Omental fat pad (tissue), 4 donors: ENCODE results near the gene SCNN1B. TPM values are rescaled to one million over a fixed set of nuclear protein-coding genes. Genes with fewer than 3 reads are reported as not detected.
"Not testable (repeated sequence)": the region's sequence is repeated elsewhere in the genome, so short reads cannot be mapped to it uniquely, and the experiment has no call there.

ENCODE experiments used
- ATAC-seq: fragments of 150-250 bp; one replicate; pipeline ENCODE4 v1.9.1; 2016; ENCODE audit warnings: mild to moderate bottlenecking, moderate library complexity; ENCODE audit not compliant: low FRiP score
- DNase-seq: peaks from one replicate; pipeline ENCODE4 v3.0.0-alpha.2; 2019; ENCODE audit warnings: low spot score
- CTCF ChIP-seq, 3 donors: fragments of 450-650 bp; IDR thresholded peaks; one replicate each; pipeline ENCODE4 v1.5.1; 2016 to 2017; ENCODE audit warnings: antibody characterized with exemption in 3 of 3, mild to moderate bottlenecking in 3 of 3, moderate library complexity in 2 of 3
- total RNA-seq, 4 donors: library from RNA; depleted of rRNA; stranded (reverse); fragments of >200 nt; gene quantifications; one replicate each; pipeline ENCODE4 v1.1.0, GENCODE V29; 2016

SCNN1B gene
- total RNA-seq: 10 to 100 TPM in 1 of 4 donors, 1 to 10 TPM in 3; 1.6 to 17.7 (median 3.6) TPM

- TF ChIP-seq CTCF (IDR thresholded peaks at IDR 0.05): no peak
- ATAC-seq (no peak), DNase-seq (no peak)
These were observed at the start of gene SCNN1B for GRCh38 chr16:23302045-23302956. TSS of gene SCNN1B (plus strand) at chr16:23302302. CDS start at chr16:23348600, 46,298 bp downstream.

GRCh38 chr16:23252310-23252709 lies 49.8 kb upstream of the SCNN1B start:
- DNase-seq (no peak), ATAC-seq (no peak)
- no peak for TF ChIP-seq CTCF (IDR thresholded peaks at IDR 0.05)

DNA sequence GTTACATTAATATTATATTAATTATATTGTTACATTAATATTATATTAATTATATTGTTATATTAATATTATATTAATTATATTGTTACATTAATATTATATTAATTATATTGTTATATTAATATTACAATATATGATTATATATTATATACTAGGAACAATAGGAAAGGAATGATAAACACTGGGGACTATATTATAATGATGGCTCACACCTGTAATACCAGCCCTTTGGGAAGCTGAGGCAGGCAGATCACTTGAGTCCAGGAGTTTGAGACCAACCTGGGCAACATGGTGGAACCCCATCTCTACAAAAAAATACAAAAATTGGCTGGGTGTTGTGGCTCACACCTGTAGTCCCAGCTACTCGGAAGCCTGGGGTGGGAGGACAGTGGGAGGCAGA lies 48.5 kb upstream of the SCNN1B start:
- not testable (repeated sequence) for ATAC-seq, DNase-seq

GRCh38 chr16:23254338-23254737 lies 47.8 kb upstream of the SCNN1B start:
- no peak for ATAC-seq
- no peak for DNase-seq

GRCh38 chr16:23255000-23255399 lies 47.1 kb upstream of the SCNN1B start:
- no peak for TF ChIP-seq CTCF (IDR thresholded peaks at IDR 0.05)
- DNase-seq (no peak), ATAC-seq (no peak)

More at GRCh38 chr16:23254338-23254737, 47.8 kb upstream of the SCNN1B start:
- TF ChIP-seq CTCF (IDR thresholded peaks at IDR 0.05): no peak

DNA sequence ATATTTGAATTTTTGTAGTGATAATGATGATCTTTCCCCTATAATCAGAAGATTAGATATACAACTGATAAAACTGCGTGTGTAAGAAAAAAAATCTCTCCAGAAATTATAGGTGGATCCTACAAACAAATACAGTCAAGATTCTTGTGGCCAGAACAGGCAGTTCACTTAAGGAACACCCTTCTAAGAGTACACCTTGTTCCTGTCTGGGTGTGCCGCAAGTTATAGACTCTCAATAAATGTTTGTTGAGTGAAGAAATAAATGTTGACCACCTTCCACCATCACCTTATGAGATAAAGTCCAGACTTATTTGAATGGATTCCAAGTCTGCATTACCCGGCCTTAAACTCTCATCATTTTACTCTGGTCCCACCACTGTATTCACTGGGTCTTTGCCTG lies 45.7 kb upstream of the SCNN1B start:
- no peak for TF ChIP-seq CTCF (IDR thresholded peaks at IDR 0.05)
- no peak for DNase-seq
- ATAC-seq: no peak

DNA sequence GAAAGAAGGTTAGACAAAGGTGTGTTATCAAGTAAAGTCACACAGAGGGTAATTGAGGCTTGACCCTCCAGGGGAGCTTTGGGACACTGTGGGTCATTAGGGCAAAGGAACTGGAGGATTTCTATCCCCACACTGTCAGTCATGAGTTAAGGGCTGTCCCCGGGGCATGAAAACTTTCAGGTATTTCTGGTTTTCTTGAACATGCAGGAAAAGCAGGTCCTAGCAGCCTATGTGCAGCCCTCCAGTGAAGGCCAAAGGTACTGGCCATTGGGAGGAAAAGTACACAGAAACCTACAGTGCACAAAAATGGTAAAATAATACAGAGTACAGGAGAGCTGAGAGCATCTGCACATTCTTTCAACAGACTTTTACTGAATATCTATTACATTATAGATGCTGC lies 44.4 kb upstream of the SCNN1B start:
- no peak for ATAC-seq
- DNase-seq: no peak
- TF ChIP-seq CTCF (IDR thresholded peaks at IDR 0.05): no peak
